Central memory CD8-positive, alpha-beta T cell (primary cell): ENCODE results near the gene ALX3.
"Not testable (repeated sequence)": the region's sequence is repeated elsewhere in the genome, so short reads cannot be mapped to it uniquely, and the experiment has no call there.

Source experiments
- ATAC-seq: fragments of 150-1000 bp; cut with Tn5 transposase; replicated peaks from 2 replicates; pipeline ENCODE4 v1.10.0; 2022; ENCODE audit warnings: mild to moderate bottlenecking, moderate FRiP score, moderate number of reproducible peaks; ENCODE audit not compliant: poor library complexity, severe bottlenecking; ENCODE audit errors: extremely low read depth
- DNase-seq, 2 donors: peaks; one replicate each; pipeline ENCODE4 v3.0.0; 2021; ENCODE audit warnings: low spot score in 2 of 2
- H3K27ac Mint-ChIP-seq: one replicate; pipeline ENCODE4 v1.8.0; 2022; ENCODE audit warnings: low read depth, mild to moderate bottlenecking, moderate library complexity, mixed read lengths
- H3K27me3 Mint-ChIP-seq: one replicate; pipeline ENCODE4 v1.8.0; 2022; ENCODE audit warnings: mixed read lengths
- H3K36me3 Mint-ChIP-seq: one replicate; pipeline ENCODE4 v1.8.0; 2022; ENCODE audit warnings: mild to moderate bottlenecking, moderate library complexity, mixed read lengths; ENCODE audit not compliant: insufficient read depth
- H3K4me1 Mint-ChIP-seq: one replicate; pipeline ENCODE4 v1.8.0; 2022; ENCODE audit warnings: mixed read lengths
- H3K4me3 Mint-ChIP-seq: one replicate; pipeline ENCODE4 v1.8.0; 2022; ENCODE audit warnings: mild to moderate bottlenecking, moderate library complexity, mixed read lengths
- H3K9me3 Mint-ChIP-seq: one replicate; pipeline ENCODE4 v1.8.0; 2022; ENCODE audit warnings: mixed read lengths

The ALX3 gene

GRCh38 chr1:110085671-110086070, 15.2 kb upstream of the ALX3 start:
- DNase-seq (no peak), ATAC-seq (no peak)
- no peaks in the 10 kb centered on the region for H3K9me3 Mint-ChIP-seq
- peaks cover 19% of the 10 kb centered on the region for H3K4me1 Mint-ChIP-seq
- H3K36me3 Mint-ChIP-seq = peaks cover 4% of the 10 kb centered on the region
- H3K27ac Mint-ChIP-seq = no peak overlapping the region
- no peak overlapping the region for H3K4me3 Mint-ChIP-seq
- H3K27me3 Mint-ChIP-seq = peaks cover 81% of the 10 kb centered on the region

DNA sequence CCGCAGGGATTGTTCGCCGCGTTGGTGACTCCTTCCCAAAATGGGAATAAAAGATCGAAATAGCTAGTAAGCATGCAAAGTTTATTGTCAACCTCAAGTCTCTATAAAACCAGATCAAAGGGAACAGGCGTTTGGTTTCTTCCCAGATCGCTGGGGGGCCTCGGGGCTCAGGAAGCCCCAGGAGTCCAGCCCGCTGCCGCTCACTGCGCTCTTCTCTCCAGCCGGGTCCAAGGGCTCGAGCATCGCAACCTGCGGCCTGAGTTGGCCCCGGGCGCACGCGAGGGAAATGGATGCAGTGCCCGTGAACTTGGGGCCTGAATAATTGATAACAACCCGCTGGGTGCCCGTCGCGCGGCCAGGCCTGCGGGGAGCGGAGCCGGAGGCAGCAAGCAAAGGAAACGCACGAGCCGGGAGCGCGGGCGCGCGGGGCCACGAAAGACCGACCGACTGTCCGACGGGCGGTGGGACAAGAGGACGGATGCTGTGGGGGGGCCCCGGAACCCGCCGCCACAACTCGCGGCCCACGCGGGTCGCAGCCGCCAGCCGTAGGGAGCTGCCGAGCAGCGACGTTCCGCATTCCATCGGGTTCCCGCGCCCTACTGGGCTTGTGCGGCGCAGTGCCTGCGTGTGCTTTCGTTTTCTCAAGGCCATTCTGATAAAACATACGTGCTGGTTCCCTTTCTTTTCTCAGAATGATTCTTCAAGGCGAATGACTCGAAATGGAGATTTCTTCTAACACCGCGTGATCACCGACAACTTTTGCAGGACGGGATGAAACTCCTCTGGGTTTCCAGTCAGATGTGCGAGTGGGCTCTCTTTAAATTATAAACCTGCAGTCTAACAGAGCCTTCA, 14.0 kb upstream of the ALX3 start:
- peaks cover 4% of the 10 kb centered on the region for H3K36me3 Mint-ChIP-seq

GRCh38 chr1:110083866-110084226, 13.4 kb upstream of the ALX3 start:
- Mint-ChIP-seq H3K27ac (no peak overlapping the region), H3K27me3 (peaks cover 87% of the 10 kb centered on the region), H3K4me3 (peak overlapping the region; percentile 79), H3K4me1 (peaks cover 19% of the 10 kb centered on the region), H3K9me3 (no peaks in the 10 kb centered on the region), H3K36me3 (peaks cover 4% of the 10 kb centered on the region)
- ATAC-seq (peak; percentile 11), DNase-seq (no peak)

More for the DNA sequence above, 14.0 kb upstream of the ALX3 start:
- Mint-ChIP-seq H3K27ac (no peak overlapping the region), H3K9me3 (no peaks in the 10 kb centered on the region), H3K4me3 (peak overlapping the region; percentile 79), H3K4me1 (peaks cover 19% of the 10 kb centered on the region), H3K27me3 (peaks cover 92% of the 10 kb centered on the region)
- DNase-seq (no peak), ATAC-seq (peak; percentile 57)

DNA sequence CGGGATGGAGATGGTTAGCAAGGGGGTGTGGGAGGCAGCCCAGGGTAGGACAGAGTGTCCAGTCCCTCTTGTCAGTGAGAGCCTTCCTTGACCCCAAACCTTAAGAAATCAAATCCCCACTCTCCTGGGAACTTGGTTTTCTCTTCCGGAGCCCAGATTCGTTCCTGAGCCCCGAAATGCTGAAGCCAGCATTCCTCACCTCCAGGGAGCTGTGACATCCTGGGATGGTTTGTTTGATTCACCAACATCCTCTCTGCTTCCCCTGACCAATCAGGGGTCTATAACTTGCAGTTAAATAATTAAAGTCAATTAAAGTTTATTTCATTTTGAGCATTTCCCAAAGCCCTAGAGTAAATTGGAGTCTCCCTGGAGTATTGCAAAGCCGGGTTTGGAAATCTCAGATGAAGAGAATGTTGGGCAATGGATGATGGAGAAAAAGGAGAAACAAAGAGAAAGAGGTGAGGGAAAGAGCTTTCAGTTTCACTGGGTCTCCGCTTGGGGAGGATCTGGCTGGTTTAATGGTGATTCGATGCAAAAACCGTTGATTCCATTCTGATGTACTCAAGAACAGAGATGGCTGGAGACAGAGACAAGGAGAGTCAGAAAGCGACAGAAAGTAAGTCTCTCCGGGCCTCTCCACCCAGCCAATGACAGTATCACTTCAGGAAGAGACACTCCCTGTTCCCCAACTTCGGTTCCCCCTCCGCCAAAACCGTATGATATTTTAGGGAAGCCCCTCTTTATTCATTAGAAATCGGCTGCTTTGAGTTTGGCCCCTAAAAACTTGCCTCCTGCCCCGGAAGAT, 12.8 kb upstream of the ALX3 start:
- Mint-ChIP-seq H3K9me3 (no peaks in the 10 kb centered on the region), H3K36me3 (peaks cover 4% of the 10 kb centered on the region), H3K27ac (no peak overlapping the region), H3K27me3 (peaks cover 81% of the 10 kb centered on the region), H3K4me3 (peak overlapping the region; percentile 79), H3K4me1 (peaks cover 17% of the 10 kb centered on the region)
- ATAC-seq (no peak), DNase-seq (no peak)

GRCh38 chr1:110082477-110082876, 12.0 kb upstream of the ALX3 start:
- H3K4me3 Mint-ChIP-seq = no peak overlapping the region
- H3K27ac Mint-ChIP-seq = no peak overlapping the region
- no peaks in the 10 kb centered on the region for H3K9me3 Mint-ChIP-seq
- H3K4me1 Mint-ChIP-seq = peaks cover 12% of the 10 kb centered on the region
- H3K36me3 Mint-ChIP-seq = peaks cover 4% of the 10 kb centered on the region
- peaks cover 73% of the 10 kb centered on the region for H3K27me3 Mint-ChIP-seq
- DNase-seq = no peak
- ATAC-seq = no peak

- H3K27me3 Mint-ChIP-seq = peaks cover 70% of the 10 kb centered on the region
- peaks cover 12% of the 10 kb centered on the region for H3K4me1 Mint-ChIP-seq
- DNase-seq (no peak), ATAC-seq (no peak)
- H3K36me3 Mint-ChIP-seq = peaks cover 4% of the 10 kb centered on the region
- no peak overlapping the region for H3K27ac Mint-ChIP-seq
- H3K4me3 Mint-ChIP-seq = no peak overlapping the region
- no peaks in the 10 kb centered on the region for H3K9me3 Mint-ChIP-seq
Measured at GRCh38 chr1:110081061-110081460, 10.6 kb upstream of the ALX3 start.

DNA sequence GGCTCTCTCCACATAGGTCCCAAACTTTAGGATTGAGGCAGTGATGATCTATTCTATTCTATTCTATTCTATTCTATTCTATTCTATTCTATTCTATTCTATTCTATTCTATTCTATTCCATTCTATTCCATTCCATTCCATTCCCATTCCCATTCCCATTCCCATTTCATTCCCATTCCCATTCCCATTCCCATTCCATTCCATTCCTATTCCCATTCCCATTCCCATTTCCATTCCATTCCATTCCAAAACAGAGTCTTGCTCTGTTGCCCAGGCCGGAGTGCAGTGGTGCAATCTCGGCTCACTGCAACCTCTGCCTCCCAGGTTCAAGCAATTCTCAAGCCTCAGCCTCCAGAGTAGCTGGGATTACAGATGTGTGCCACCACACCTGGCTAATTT, 9.5 kb upstream of the ALX3 start:
- H3K27me3 Mint-ChIP-seq = peaks cover 68% of the 10 kb centered on the region

GRCh38 chr1:110076789-110077500, 6.5 kb upstream of the ALX3 start:
- no peaks in the 10 kb centered on the region for H3K9me3 Mint-ChIP-seq
- no peak overlapping the region for H3K27ac Mint-ChIP-seq
- ATAC-seq (no peak), DNase-seq (no peak)
- no peaks in the 10 kb centered on the region for H3K36me3 Mint-ChIP-seq
- no peaks in the 10 kb centered on the region for H3K4me1 Mint-ChIP-seq
- H3K4me3 Mint-ChIP-seq = no peak overlapping the region
- peaks cover 56% of the 10 kb centered on the region for H3K27me3 Mint-ChIP-seq

More for the DNA sequence above, 9.5 kb upstream of the ALX3 start:
- peaks cover 12% of the 10 kb centered on the region for H3K4me1 Mint-ChIP-seq
- H3K36me3 Mint-ChIP-seq, H3K9me3 Mint-ChIP-seq, ATAC-seq, H3K27ac Mint-ChIP-seq, DNase-seq, H3K4me3 Mint-ChIP-seq: not testable (repeated sequence)

GRCh38 chr1:110074166-110074565, 3.7 kb upstream of the ALX3 start:
- Mint-ChIP-seq H3K27ac (no peak overlapping the region), H3K9me3 (no peaks in the 10 kb centered on the region), H3K4me1 (no peaks in the 10 kb centered on the region), H3K4me3 (no peak overlapping the region), H3K27me3 (peaks cover 57% of the 10 kb centered on the region), H3K36me3 (no peaks in the 10 kb centered on the region)
- ATAC-seq = no peak
- no peak for DNase-seq

GRCh38 chr1:110070282-110070669, 196 bp downstream of the ALX3 start:
- peaks cover 13% of the 10 kb centered on the region for H3K4me1 Mint-ChIP-seq
- H3K9me3 Mint-ChIP-seq = no peaks in the 10 kb centered on the region
- no peak overlapping the region for H3K4me3 Mint-ChIP-seq
- no peaks in the 10 kb centered on the region for H3K36me3 Mint-ChIP-seq
- H3K27me3 Mint-ChIP-seq = peaks cover 74% of the 10 kb centered on the region
- H3K27ac Mint-ChIP-seq = no peak overlapping the region
- ATAC-seq (no peak), DNase-seq (no peak)

DNA sequence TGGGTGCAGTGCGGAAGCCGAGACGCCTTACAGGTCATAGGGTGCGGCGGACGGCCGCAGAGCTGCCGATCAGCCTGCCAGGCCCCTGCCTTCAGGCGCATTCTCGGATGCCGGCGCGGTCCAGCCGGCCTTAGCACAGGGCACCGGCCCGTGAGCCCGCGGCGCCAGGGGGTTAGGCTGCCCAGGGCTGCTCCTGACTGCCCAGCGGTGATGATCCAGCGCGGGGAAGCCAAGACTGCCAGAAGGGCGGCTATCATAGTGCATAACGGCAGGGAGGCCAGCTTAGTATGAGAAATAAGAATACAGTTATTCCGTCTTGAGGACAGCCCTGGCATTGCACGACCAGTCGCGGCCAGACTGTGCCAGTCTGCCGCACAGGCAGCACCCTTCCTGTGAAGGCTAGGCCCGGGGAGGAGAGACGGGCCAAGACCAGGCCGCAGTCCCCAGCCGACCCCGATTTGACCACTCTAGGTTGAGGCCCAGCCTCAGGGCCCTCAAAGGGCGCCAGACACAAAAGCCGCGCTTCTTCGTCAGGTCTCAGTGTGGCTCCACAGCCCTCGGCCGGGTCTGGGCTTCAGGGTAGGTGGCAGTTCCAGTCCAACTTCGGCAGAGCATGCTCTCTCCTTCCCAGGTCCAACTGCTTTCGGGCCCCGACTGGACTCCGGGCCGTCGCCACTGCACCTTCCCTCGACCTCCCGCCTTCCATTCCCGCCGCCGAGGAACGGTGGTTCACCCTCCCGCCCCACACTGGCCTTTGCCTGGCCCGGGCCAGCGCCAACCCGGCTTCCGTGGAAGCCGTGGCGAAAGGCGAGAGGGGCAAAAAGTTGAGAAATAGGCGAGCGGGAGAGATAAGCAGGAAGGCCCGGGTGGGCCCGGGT, 829 bp downstream of the ALX3 start:
- ATAC-seq (no peak), DNase-seq (no peak)
- H3K9me3 Mint-ChIP-seq = no peaks in the 10 kb centered on the region
- H3K27ac Mint-ChIP-seq = no peak overlapping the region
- no peaks in the 10 kb centered on the region for H3K36me3 Mint-ChIP-seq
- H3K4me1 Mint-ChIP-seq = peaks cover 13% of the 10 kb centered on the region
- H3K27me3 Mint-ChIP-seq = peaks cover 71% of the 10 kb centered on the region
- H3K4me3 Mint-ChIP-seq = no peak overlapping the region
